ENCODE results near the gene SGO2.
"Not testable (repeated sequence)": the region's sequence is repeated elsewhere in the genome, so short reads cannot be mapped to it uniquely, and the experiment has no call there.

Gene SGO2

GRCh38 chr2:200588076-200588678 is 62.2 kb downstream of the SGO2 start:
- no peak for DNase-seq (ENCODE audit: low read depth, low spot score)
- H3K27ac ChIP-seq, result no peak overlapping the region

- H3K27ac ChIP-seq, result no peak overlapping the region
- no peak for DNase-seq (ENCODE audit: low read depth, low spot score)
Measured at GRCh38 chr2:200590090-200590489, 64.1 kb downstream of the SGO2 start.

DNA sequence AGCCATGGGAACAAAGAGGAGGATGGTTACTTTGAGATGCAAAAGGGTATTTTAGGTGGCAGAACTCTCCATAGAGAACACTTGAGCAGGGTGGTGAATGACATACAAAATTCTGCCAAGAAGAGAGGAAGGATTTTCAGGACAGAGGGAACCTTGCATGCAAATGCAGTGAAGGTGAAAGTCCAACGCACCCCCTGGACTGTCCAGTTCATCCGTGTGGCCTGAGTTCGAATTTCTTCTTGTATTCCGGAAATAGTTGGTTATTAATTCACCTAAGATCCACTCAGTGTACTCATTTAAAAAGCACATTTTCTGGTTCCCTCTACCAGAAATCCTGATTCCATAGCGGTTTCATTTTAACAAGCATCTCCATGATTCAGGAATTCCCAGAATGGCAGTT is 65.3 kb downstream of the SGO2 start:
- DNase-seq (ENCODE audit: low read depth, low spot score), result no peak
- H3K27ac ChIP-seq, result no peak overlapping the region

DNA sequence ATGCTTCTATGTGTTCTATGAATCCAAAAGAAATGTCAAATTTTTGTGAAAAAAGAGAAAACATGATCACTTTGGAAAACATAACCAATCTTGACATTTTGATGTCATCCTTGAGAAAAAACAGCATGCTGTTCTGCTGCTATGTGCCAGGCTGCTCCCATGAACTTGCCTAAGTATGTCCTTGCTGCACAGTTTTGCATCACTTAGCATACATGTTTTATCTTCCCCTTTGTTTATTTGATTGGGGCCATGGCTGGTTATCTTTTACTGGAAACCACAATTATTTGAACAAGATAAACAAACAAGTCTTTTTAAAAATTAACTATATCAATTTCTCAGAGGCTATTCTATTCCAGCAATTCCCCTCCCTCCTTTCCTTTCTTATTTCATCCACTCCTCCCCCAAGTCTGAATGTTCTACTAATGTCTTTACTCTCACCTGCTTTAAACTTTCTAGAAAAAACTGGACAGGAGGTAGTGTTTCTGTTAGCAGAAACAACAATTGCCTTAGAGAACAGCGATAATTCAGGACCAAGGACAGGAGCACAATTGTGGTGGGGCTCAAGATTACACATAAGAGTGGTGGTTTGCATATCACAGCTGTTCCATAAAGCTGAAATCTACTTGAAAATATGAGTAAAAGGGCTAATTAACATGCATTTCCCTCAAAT is 66.5 kb downstream of the SGO2 start:
- no peak overlapping the region for H3K27ac ChIP-seq
- DNase-seq (ENCODE audit: low read depth, low spot score), result no peak

DNA sequence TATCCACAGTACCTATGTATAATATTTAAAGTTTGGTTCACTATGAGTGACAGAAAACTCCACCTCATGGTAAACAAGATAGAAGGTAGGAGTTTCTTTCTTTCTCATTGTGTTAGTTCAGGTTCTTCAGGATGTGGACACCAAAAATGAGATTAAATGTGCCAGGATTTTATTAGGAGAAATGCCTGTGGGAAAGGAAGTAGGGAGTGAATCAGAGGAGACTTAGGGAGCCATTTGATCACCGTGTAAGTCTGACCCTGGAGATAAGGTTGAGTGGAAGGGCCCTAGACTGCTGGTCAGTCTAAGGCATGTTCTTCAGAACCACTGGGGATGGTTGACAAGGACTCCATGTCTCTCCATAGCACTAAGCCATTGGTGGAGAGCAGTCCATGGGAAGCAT is 67.9 kb downstream of the SGO2 start:
- no peak for DNase-seq (ENCODE audit: low read depth, low spot score)
- H3K27ac ChIP-seq, result no peak overlapping the region

DNA sequence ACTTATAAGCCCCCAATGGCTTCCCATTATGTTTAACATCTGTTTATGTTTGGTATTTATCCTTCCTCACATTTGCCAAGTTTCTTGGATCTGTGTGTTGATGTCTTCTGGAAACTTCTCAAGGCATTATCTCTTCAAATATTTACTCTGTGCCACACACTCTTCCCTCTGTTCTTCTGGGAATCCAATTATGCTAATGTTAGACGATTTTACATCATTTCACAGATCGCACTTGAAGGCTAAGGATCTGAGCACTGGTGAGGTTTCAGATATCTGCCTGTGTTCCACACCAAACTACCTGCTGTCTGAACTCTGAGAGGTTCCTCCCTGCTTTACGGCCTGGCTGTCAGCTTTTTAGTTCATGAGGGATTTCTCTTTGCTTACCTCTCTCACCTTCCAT is 69.9 kb downstream of the SGO2 start:
- no peak overlapping the region for H3K27ac ChIP-seq
- DNase-seq (ENCODE audit: low read depth, low spot score), result no peak

DNA sequence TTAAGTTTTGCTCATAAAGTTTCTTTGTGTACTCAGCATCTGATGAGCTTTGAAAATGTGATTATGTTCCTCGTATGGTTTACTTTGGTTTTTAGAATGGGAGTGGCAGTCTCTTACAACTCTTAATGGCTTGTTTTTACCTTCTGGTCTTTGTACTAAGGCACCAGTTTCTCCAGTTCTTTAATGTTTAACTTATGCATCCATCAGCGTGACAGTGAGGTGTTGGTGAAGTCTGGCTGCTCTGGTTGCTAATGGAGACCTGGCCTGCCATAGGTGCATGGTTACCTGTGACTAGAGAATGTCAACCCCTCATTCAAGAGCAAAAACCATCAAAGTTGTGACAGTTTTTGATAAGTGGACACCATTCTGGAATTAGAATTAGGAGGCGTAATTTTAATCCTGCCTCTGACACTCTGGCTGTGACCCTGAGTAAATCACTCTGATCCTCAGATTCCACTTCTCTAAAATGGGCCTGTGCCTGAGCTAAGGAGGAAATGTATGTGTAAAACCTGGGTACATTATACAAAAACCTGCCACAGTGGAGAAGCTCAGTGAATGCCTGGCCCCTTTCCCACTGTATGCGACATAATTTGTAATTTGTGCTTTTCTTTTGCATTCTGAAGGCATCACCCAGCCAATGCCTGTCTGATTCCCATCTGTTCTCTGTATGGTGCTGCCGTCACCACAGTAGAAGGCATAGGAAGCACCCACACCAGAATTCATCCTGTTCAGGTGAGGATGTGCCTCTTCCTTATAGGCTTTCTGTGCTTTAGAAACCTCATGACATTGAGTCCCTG is 71.0 kb downstream of the SGO2 start:
- no peak for DNase-seq (ENCODE audit: low read depth, low spot score)
- no peak overlapping the region for H3K27ac ChIP-seq

- no peak for DNase-seq (ENCODE audit: low read depth, low spot score)
Measured at GRCh38 chr2:200599206-200599605, 73.2 kb downstream of the SGO2 start.

DNA sequence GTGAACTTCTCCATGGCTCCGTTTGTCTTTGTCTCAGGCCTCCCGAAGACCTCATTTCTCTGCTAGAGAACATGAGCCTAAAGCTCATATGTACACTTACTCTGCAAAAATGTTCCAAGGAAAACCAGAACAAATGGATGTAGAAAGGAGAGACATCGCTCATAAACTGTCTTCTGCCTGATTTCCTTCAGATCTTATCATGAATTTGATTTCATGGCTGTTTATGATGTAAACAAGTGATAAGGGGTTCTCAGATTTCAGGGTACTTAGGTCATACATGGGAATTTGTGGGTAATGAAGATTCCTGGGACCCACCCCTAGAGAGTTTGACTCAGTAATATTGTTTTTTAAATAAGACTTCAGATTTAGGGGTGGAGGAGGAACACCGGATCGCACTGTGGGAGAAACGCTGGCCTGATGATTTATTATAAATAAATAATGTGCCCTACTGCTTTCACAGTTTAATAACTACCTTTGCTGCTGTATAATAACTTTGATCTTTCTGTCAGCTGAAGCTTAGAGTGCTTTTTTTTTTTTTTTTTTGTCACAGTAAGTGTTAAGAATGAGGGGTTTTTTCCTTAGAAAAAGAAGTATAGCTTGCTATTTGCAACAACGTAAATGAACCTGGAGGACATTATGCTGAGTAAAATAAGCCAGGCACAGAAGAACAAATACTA is 74.7 kb downstream of the SGO2 start:
- no peak for DNase-seq (ENCODE audit: low read depth, low spot score)
- no peak overlapping the region for H3K27ac ChIP-seq

More at GRCh38 chr2:200599206-200599605, 73.2 kb downstream of the SGO2 start:
- H3K27ac ChIP-seq, result no peak overlapping the region

DNA sequence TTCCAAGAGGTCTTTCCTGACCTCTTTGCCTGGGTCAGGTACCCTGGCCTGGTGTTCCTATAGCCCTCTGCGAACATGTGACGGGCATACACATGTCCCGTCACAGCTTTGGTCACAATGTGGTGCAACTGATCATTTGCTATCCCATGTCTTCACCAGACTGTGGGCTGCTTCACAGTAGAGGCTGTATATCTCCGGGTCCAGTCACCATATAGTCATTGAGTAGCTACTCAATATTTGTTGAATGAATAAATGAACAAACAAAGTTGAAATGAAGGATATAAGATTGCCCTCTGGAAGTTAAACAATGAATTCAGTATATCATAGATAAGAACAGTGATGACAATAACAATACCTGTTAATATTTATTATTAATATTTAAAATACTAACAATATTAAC is 76.6 kb downstream of the SGO2 start:
- no peak for DNase-seq (ENCODE audit: low read depth, low spot score)
- H3K27ac ChIP-seq, result peak overlapping the region; percentile 90

- H3K27ac ChIP-seq, result peak overlapping the region; percentile 90
- DNase-seq (ENCODE audit: low read depth, low spot score), result peak; percentile 39
Measured at GRCh38 chr2:200603972-200604371, 78.0 kb downstream of the SGO2 start.

DNA sequence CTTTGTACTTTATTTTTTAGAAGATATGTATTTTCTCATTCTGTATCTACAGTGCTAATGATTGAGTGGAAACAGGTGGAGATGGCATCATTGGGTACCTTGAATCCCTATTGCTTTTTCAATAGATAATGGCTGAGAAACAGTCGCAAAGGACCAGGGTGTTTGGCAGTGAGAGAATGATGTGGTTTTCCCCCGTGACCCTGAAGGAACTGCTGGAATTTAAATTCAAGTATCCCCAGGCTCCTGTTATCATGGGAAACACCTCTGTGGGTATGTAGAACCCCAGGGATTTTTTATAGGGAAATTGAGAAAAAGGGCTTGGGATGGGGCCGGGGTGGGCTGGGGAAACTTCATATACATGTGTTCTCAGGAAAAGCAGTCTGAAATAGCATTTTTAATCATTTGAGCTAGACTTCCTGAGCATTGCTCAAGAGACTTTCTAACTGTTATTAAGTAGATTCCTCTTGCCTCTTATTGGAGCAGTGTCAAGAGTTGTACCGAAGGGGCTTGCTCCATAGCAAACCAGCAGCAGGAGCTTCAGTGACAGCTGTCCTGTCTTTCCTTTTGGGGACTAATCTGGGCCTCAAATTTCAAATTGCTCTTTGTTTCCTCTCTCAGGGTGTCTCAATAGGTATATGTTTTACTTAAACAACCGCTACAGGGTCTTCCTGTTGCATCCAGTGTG is 78.7 kb downstream of the SGO2 start:
- no peak for DNase-seq (ENCODE audit: low read depth, low spot score)
- H3K27ac ChIP-seq, result peak overlapping the region; percentile 90

GRCh38 chr2:200608341-200609027 is 82.5 kb downstream of the SGO2 start:
- H3K27ac ChIP-seq, result peak overlapping the region; percentile 85
- DNase-seq (ENCODE audit: low read depth, low spot score), result no peak

DNA sequence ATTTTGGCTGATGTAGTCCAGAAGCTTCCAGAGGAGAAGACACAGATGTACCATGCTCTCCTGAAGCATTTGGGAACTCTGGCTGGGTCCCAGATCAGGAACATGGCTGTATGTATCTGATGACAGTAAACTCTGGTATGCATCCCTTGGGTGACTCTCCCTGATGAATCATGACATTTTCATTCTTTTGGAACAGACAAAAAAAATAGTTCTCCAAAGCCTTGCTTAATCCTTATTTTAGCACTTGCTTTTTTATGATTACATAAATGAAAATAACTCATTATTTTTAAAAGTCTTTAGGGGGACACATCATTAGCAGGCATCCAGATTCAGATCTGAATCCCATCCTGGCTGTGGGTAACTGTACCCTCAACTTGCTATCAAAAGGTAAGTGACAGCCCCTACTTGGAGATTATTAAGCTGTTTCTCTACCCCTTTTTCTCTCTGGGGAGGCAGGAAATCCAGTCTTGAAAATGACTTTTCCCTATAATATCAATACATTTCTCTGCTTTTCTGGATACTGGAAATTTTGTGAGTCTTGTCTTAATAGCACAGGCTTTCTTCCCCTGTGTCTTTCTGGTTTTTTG is 83.1 kb downstream of the SGO2 start:
- no peak for DNase-seq (ENCODE audit: low read depth, low spot score)
- H3K27ac ChIP-seq, result peak overlapping the region; percentile 85

DNA sequence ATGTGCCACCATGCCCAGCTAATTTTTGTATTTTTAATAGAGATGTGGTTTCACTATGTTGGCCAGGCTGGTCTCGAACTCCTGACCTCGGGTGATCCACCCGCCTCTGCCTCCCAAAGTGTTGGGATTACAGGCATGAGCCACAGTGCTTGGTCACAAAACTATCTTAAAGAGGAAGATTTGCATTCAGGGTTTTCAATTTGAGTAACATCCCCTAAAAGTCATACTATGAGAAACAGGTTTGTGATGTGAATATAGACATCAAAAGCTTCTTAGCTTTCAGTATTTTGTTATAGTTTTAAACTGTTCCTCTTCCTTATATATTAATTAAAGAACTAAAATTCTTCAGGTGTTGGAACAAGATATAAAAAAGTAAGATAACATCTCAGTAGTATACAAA is 84.2 kb downstream of the SGO2 start:
- peak overlapping the region; percentile 85 for H3K27ac ChIP-seq
- DNase-seq (ENCODE audit: low read depth, low spot score), result not testable (repeated sequence)

DNA sequence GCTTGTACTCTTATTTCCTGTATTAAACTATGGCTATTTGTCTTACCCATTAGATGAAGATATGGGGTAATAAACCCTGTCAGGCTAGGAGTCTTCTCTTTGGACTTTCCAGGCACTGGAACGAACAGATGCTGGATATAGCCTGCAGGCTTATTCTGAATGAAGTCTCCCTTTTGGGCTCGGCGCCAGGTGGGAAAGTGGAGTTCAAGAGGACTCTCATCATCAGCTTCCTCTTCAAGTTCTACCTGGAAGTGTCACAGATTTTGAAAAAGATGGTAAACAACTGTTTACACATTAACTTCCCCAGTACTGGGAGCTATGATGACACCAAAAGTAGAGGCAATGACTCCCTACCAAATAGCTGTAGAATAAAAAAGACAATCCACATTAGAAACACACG is 87.7 kb downstream of the SGO2 start:
- DNase-seq (ENCODE audit: low read depth, low spot score), result no peak
- peak overlapping the region; percentile 45 for H3K27ac ChIP-seq

DNA sequence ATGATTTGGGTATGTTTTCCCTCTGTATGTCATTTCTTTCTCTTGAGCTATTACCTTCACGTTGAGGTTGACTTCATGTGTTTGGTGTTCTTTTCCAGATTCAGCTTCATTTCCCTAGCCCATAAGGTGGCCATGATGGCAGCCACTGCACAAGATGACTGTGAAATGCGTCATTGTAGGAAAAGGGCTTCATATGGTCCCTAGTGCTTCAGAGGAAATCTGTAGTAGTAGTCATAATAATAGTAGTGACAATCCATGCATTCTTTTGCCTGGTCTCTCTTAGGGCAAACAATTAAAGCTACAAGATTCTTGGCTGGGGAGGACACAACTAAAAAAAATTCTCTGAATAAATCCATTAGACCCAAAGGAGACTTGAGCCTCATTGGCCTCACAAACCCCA is 88.2 kb downstream of the SGO2 start:
- peak overlapping the region; percentile 45 for H3K27ac ChIP-seq
- DNase-seq (ENCODE audit: low read depth, low spot score), result no peak

- H3K27ac ChIP-seq, result peak overlapping the region; percentile 45
- no peak for DNase-seq (ENCODE audit: low read depth, low spot score)
Measured at GRCh38 chr2:200615247-200615646, 89.2 kb downstream of the SGO2 start.

DNA sequence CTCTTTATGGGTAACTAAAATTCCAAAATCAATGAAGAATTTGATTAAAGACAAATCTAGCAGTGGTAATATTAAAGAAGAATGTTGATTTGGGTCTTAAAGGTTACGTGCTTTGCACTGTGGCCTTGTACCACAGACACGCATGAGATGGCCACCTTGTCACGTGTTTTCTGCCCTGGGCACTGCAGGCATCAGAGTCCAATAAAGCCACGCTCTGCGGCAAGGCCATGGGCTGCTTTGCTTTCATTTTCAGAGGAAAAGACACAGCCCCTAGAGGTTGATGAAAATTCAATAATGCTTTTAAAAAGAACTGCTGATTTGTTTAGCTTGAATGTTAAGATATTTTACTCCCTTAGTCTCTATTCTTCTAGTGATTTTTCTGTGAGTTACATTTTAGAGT is 90.2 kb downstream of the SGO2 start:
- H3K27ac ChIP-seq, result no peak overlapping the region
- DNase-seq (ENCODE audit: low read depth, low spot score), result no peak
